HCT116 (cell line): ENCODE data around the gene LRRC4C.
"Not testable (repeated sequence)": the region's sequence is repeated elsewhere in the genome, so short reads cannot be mapped to it uniquely, and the experiment has no call there.

Experiments used
- ELF1 ChIP-seq: IDR thresholded peaks from 2 replicates; pipeline ENCODE4 v1.6.1; 2012; ENCODE audit warnings: low read depth, borderline replicate concordance
- EZH2 ChIP-seq: fragments of 200-600 bp; sonication (generic); IDR thresholded peaks from 2 replicates; pipeline ENCODE4 v1.6.1; 2017; ENCODE audit warnings: antibody characterized with exemption, mixed run types
- EZH2phosphoT487 ChIP-seq: fragments of 200-600 bp; IDR thresholded peaks from 2 replicates; pipeline ENCODE4 v1.6.1; 2018; ENCODE audit warnings: antibody characterized with exemption, borderline replicate concordance
- FOSL1 ChIP-seq: IDR thresholded peaks from 2 replicates; pipeline ENCODE4 v1.6.1; 2012; ENCODE audit warnings: low read depth
- POLR2A ChIP-seq: IDR thresholded peaks from 2 replicates; pipeline ENCODE4 v1.7.0; 2011; ENCODE audit warnings: borderline replicate concordance; ENCODE audit not compliant: insufficient read depth, insufficient read length; ENCODE audit errors: extremely low read depth
- POLR2AphosphoS5 ChIP-seq: IDR thresholded peaks from 2 replicates; pipeline ENCODE4 v1.6.1; 2011; ENCODE audit warnings: mild to moderate bottlenecking, low read depth, low read length, moderate library complexity
- RAD21 ChIP-seq: IDR thresholded peaks from 2 replicates; pipeline ENCODE4 v1.6.1; 2012; ENCODE audit warnings: low read depth, mild to moderate bottlenecking
- SP1 ChIP-seq: IDR thresholded peaks from 2 replicates; pipeline ENCODE4 v1.6.1; 2012; ENCODE audit warnings: low read depth
- ZFX ChIP-seq: fragments of 450-650 bp; IDR thresholded peaks from 2 replicates; pipeline ENCODE4 v1.6.1; 2017
- ZNF274 ChIP-seq: fragments of 200-500 bp; sonication (Bioruptor generic); IDR thresholded peaks from 2 replicates; pipeline ENCODE4 v1.6.1; 2014; ENCODE audit warnings: mild to moderate bottlenecking, low read depth, low read length, inconsistent platforms
- TF ChIP-seq, protein P1 (sequence below): IDR thresholded peaks from 2 replicates; pipeline ENCODE4 v1.6.1; 2012
- TF ChIP-seq, protein P2 (sequence below), 3 experiments: fragments of 200-600 bp in 1 of 3; sonication (generic) in 1 of 3; IDR thresholded peaks in 2 of 3; conservative IDR thresholded peaks in 1 of 3; 2 replicates each; pipeline ENCODE4 v1.5.1; 2012 to 2017; ENCODE audit warnings: low read depth in 2 of 3, low read length in 2 of 3, antibody characterized with exemption in 1 of 3, borderline replicate concordance in 1 of 3, control low read depth in 1 of 3, mild to moderate bottlenecking in 1 of 3, mixed read lengths in 1 of 3, mixed run types in 1 of 3, moderate library complexity in 1 of 3; ENCODE audit not compliant: insufficient read depth in 1 of 3
- TF ChIP-seq, protein P3 (sequence below): IDR thresholded peaks from 2 replicates; pipeline ENCODE4 v1.6.1; 2012

DNA sequence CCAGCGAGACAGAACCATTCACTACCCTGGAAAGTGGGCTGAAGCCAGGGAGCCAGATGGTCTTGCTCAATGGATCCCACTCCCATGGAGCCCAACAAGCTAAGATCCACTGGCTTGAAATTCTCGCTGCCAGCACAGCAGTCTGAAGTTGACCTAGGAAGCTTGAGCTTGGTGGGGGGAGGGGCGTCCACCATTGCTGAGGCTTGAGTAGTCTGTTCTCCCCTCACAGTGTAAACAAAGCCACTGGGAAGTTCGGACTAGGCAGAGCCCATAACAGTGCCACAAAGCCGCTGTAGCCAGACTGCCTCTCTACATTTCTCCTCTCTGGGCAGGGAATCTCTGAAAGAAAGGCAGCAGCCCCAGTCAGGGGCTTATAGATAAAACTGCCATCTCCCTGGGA lies 1266.9 kb downstream of the LRRC4C start:
- TF ChIP-seq, protein P1, sequence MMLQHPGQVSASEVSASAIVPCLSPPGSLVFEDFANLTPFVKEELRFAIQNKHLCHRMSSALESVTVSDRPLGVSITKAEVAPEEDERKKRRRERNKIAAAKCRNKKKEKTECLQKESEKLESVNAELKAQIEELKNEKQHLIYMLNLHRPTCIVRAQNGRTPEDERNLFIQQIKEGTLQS: not testable (repeated sequence)
- TF ChIP-seq, protein P2, sequence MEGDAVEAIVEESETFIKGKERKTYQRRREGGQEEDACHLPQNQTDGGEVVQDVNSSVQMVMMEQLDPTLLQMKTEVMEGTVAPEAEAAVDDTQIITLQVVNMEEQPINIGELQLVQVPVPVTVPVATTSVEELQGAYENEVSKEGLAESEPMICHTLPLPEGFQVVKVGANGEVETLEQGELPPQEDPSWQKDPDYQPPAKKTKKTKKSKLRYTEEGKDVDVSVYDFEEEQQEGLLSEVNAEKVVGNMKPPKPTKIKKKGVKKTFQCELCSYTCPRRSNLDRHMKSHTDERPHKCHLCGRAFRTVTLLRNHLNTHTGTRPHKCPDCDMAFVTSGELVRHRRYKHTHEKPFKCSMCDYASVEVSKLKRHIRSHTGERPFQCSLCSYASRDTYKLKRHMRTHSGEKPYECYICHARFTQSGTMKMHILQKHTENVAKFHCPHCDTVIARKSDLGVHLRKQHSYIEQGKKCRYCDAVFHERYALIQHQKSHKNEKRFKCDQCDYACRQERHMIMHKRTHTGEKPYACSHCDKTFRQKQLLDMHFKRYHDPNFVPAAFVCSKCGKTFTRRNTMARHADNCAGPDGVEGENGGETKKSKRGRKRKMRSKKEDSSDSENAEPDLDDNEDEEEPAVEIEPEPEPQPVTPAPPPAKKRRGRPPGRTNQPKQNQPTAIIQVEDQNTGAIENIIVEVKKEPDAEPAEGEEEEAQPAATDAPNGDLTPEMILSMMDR (IDR thresholded peaks at IDR 0.05 in 2 of 3, conservative IDR thresholded peaks at IDR 0.05 in 1 of 3; ENCODE audit: borderline replicate concordance in 1 of 3, insufficient read depth in 1 of 3, low read depth in 2 of 3, low read length in 2 of 3): not testable (repeated sequence)
- not testable (repeated sequence) for TF ChIP-seq ZFX, FOSL1, POLR2AphosphoS5, POLR2A, ZNF274, RAD21, EZH2phosphoT487, EZH2, SP1, ELF1
- TF ChIP-seq, protein P3, sequence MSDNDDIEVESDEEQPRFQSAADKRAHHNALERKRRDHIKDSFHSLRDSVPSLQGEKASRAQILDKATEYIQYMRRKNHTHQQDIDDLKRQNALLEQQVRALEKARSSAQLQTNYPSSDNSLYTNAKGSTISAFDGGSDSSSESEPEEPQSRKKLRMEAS: not testable (repeated sequence)
